Osteoblast (primary cell): ENCODE results near the gene CIB4. TPM values are rescaled to one million over a fixed set of nuclear protein-coding genes. Genes with fewer than 3 reads are reported as not detected.

ENCODE experiments used
- DNase-seq: peaks from one replicate; pipeline ENCODE4 v3.0.0; 2011; ENCODE audit warnings: low spot score, mixed read lengths; ENCODE audit not compliant: insufficient read length; ENCODE audit errors: missing footprints
- H2AFZ ChIP-seq: 2 replicates; pipeline ENCODE4 v1.6.0; 2011; ENCODE audit warnings: mild to moderate bottlenecking, low read length
- H3K27ac ChIP-seq: 2 replicates; pipeline ENCODE4 v1.5.1; 2011; ENCODE audit warnings: mild to moderate bottlenecking, low read depth, low read length, moderate library complexity
- H3K27me3 ChIP-seq: 2 replicates; pipeline ENCODE4 v1.6.0; 2012; ENCODE audit warnings: mild to moderate bottlenecking, control low read depth, inconsistent platforms, low read length, moderate library complexity; ENCODE audit not compliant: insufficient read depth
- H3K36me3 ChIP-seq: 2 replicates; pipeline ENCODE4 v1.5.1; 2011; ENCODE audit warnings: mild to moderate bottlenecking, low read length, control low read depth, moderate library complexity; ENCODE audit not compliant: insufficient read depth
- H3K4me1 ChIP-seq: 2 replicates; pipeline ENCODE4 v1.5.1; 2011; ENCODE audit warnings: mild to moderate bottlenecking, low read length, control low read depth, moderate library complexity; ENCODE audit not compliant: insufficient read depth
- H3K4me2 ChIP-seq: 2 replicates; pipeline ENCODE4 v1.6.0; 2011; ENCODE audit warnings: mild to moderate bottlenecking, low read length; ENCODE audit not compliant: insufficient read depth
- H3K4me3 ChIP-seq: fragments of 200-600 bp; sonication (generic); 3 replicates; pipeline ENCODE4 v1.5.1; 2012; ENCODE audit warnings: mild to moderate bottlenecking, low read length, inconsistent platforms; ENCODE audit not compliant: insufficient read depth
- H3K79me2 ChIP-seq: 2 replicates; pipeline ENCODE4 v1.6.0; 2012; ENCODE audit warnings: mild to moderate bottlenecking, low read length, control low read depth, inconsistent platforms; ENCODE audit not compliant: insufficient read depth
- H3K9me3 ChIP-seq: 2 replicates; pipeline ENCODE4 v1.5.1; 2011; ENCODE audit warnings: low read depth, low read length, control low read depth
- H4K20me1 ChIP-seq: 2 replicates; pipeline ENCODE4 v1.6.0; 2012; ENCODE audit warnings: mild to moderate bottlenecking, low read length, control low read depth; ENCODE audit not compliant: insufficient read depth
- total RNA-seq: library from RNA; depleted of rRNA; stranded (reverse); fragments of >200 nt; gene quantifications from 2 replicates; pipeline ENCODE4 v1.2.3, GENCODE V29; 2012
- TF ChIP-seq, protein P1 (sequence below): IDR thresholded peaks from 2 replicates; pipeline ENCODE4 v1.5.1; 2011; ENCODE audit warnings: mild to moderate bottlenecking, low read depth, low read length, moderate library complexity; ENCODE audit errors: extremely low read depth

Gene CIB4
- total RNA-seq, 1 donor, result not detected

DNA sequence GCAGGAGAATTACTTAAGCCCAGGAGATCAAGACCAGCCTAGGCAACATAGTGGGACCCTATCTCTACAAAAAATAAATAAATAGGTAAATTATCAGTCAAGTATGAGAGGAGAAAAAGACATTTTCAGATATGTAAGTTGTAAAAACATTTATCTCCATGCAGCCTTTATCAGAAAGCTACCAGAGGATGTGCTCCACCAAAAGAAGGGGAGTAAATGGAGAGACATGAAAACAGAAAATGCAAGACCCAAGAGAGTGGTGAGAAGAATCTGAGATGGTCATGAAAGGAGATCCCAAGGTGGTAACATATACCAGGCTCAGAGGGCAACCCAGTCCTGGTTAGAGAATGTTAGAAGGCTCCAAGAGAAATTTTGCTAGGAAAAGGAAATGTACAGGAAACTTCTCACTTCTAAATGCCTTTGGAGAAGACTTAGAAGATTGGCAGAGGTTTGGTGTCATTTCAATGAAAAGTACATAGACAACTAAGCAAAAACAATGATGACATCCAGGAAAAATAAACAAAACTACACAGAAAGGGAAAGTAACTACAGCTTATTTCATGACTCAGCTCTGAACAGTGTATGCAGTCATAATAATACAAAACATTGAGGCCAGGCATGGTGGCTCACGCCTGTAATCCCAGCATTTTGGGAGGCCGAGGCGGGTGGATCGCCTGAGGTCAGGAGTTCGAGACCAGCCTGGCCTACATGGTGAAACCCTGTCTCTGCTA is 19.5 kb downstream of the CIB4 start:
- Histone ChIP-seq H3K9me3 (no peaks in the 10 kb centered on the region), H3K4me3 (no peak overlapping the region), H3K27me3 (peaks cover 46% of the 10 kb centered on the region), H2AFZ (no peak overlapping the region), H3K4me1 (peaks cover 4% of the 10 kb centered on the region), H3K4me2 (no peak overlapping the region), H4K20me1 (no peaks in the 10 kb centered on the region), H3K79me2 (no peaks in the 10 kb centered on the region), H3K36me3 (no peaks in the 10 kb centered on the region), H3K27ac (no peak overlapping the region)
- TF ChIP-seq, protein P1, sequence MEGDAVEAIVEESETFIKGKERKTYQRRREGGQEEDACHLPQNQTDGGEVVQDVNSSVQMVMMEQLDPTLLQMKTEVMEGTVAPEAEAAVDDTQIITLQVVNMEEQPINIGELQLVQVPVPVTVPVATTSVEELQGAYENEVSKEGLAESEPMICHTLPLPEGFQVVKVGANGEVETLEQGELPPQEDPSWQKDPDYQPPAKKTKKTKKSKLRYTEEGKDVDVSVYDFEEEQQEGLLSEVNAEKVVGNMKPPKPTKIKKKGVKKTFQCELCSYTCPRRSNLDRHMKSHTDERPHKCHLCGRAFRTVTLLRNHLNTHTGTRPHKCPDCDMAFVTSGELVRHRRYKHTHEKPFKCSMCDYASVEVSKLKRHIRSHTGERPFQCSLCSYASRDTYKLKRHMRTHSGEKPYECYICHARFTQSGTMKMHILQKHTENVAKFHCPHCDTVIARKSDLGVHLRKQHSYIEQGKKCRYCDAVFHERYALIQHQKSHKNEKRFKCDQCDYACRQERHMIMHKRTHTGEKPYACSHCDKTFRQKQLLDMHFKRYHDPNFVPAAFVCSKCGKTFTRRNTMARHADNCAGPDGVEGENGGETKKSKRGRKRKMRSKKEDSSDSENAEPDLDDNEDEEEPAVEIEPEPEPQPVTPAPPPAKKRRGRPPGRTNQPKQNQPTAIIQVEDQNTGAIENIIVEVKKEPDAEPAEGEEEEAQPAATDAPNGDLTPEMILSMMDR, result no peak
- DNase-seq, result no peak

DNA sequence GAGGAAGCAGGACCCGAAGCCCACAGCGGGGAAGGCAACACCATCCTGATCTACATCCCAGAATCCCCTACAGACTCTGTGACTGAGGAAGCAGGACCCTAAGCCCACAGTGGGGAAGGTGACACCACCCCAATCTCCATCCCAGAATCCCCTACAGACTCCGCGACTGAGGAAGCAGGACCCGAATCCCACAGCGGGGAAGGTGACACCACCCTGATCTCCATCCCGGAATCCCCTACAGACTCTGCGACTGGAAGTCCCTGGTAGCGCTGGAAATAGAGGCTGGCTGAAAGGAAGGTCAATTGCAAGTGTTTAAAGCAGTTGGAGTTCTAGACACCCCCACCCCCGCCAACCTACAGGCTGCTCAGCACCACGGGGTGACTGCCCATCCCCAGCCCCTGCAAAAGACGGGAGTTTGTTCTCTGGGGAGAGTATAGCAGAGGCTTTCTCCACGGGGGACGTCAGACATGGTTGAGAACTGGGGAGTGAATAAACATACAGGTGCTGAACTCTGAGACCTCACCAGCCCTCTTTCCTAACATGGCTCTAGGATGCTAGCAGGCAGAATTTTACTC is 21.0 kb downstream of the CIB4 start:
- peaks cover 4% of the 10 kb centered on the region for H3K4me1 ChIP-seq
- no peak overlapping the region for H3K27ac ChIP-seq
- H3K4me3 ChIP-seq, result no peak overlapping the region
- no peak for DNase-seq
- H3K36me3 ChIP-seq, result no peaks in the 10 kb centered on the region
- H4K20me1 ChIP-seq, result no peaks in the 10 kb centered on the region
- TF ChIP-seq, protein P1, result no peak
- H2AFZ ChIP-seq, result no peak overlapping the region
- H3K79me2 ChIP-seq, result no peaks in the 10 kb centered on the region
- H3K27me3 ChIP-seq, result peaks cover 57% of the 10 kb centered on the region
- no peaks in the 10 kb centered on the region for H3K9me3 ChIP-seq
- H3K4me2 ChIP-seq, result no peak overlapping the region

DNA sequence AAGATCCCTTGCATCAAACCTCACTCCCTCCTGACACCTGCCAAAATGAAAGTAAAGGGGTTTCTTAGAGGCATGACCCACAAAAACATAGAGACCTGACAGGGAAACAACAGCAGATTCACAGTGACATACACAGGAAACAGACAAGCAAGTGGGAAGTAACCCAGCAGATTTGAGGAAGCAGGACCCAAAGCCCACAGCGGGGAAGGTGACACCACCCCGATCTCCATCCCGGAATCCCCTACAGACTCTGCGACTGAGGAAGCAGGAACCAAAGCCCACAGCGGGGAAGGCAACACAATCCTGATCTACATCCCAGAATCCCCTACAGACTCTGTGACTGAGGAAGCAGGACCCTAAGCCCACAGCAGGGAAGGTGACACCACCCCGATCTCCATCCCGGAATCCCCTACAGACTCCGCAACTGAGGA is 21.6 kb downstream of the CIB4 start:
- TF ChIP-seq, protein P1, result no peak
- Histone ChIP-seq H3K27ac (no peak overlapping the region), H3K36me3 (no peaks in the 10 kb centered on the region), H3K4me2 (no peak overlapping the region), H2AFZ (no peak overlapping the region), H3K27me3 (peaks cover 63% of the 10 kb centered on the region), H4K20me1 (no peaks in the 10 kb centered on the region), H3K79me2 (no peaks in the 10 kb centered on the region), H3K9me3 (no peaks in the 10 kb centered on the region), H3K4me3 (no peak overlapping the region), H3K4me1 (peaks cover 4% of the 10 kb centered on the region)
- DNase-seq, result no peak

DNA sequence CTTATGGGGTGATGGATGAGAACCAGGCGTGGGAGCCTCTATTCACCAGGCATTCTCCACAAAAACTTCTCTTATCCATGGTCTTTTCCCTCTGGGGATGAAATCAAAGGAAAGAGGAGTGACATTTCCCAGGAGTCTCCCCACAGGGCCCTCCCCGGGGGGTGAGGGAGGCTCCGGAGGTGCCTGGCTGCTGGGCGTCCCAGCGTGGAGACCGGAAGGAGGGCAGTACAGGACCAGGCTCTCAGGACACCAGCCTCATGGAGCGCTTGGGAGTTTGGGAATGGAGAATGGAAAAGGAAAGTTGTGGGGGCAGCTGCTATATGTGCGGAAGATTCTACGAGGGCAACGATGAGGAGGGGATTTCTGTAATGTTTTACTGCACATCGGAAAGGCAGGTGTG is 22.1 kb downstream of the CIB4 start:
- H3K27ac ChIP-seq, result no peak overlapping the region
- peaks cover 67% of the 10 kb centered on the region for H3K27me3 ChIP-seq
- no peak for DNase-seq

More for the DNA sequence above, 22.1 kb downstream of the CIB4 start:
- H3K36me3 ChIP-seq, result no peaks in the 10 kb centered on the region
- H2AFZ ChIP-seq, result no peak overlapping the region
- no peaks in the 10 kb centered on the region for H3K9me3 ChIP-seq
- H3K79me2 ChIP-seq, result no peaks in the 10 kb centered on the region
- peaks cover 4% of the 10 kb centered on the region for H3K4me1 ChIP-seq
- TF ChIP-seq, protein P1, result no peak
- H3K4me3 ChIP-seq, result no peak overlapping the region
- H4K20me1 ChIP-seq, result no peaks in the 10 kb centered on the region
- H3K4me2 ChIP-seq, result no peak overlapping the region
